Stimulated activated CD4-positive, alpha-beta T cell treated with anti-CD3 and anti-CD28 coated beads, Interleukin-12 subunit alpha, Interleukin-12 subunit beta, amount 100 ng/mL, for 48 hours (primary cell): Measurements from ENCODE around the gene STRADA.

Source experiments
- DNase-seq, 3 donors: peaks; one replicate each; pipeline ENCODE4 v3.0.0-alpha.2; 2020; ENCODE audit warnings: low read depth in 2 of 3, low spot score in 1 of 3

The STRADA gene

GRCh38 chr17:63686138-63686685, 55.4 kb downstream of the STRADA start:
- no peak for DNase-seq

- DNase-seq: no peak
Measured at GRCh38 chr17:63685578-63685977, 56.0 kb downstream of the STRADA start.

DNA sequence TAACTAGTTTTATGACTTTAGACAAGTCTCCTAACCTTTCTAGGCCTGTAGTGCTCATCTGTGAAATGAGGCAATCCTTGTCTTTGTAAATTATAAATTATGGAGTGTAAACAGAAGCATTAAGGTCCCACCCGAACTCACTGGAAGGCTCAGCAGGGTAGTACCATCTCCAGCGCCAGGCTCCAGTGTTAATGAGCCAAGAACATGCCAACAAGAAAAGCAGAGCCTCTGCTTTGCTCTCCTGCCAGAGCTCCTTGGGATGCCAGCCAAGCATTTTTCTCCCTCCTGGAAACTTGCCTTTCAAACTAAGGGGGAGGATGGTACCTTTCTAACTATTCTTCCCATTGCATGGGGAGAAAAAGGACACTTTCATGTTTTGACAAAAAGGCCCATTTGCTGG, 56.6 kb downstream of the STRADA start:
- no peak for DNase-seq

GRCh38 chr17:63682981-63683380, 58.6 kb downstream of the STRADA start:
- no peak for DNase-seq

DNA sequence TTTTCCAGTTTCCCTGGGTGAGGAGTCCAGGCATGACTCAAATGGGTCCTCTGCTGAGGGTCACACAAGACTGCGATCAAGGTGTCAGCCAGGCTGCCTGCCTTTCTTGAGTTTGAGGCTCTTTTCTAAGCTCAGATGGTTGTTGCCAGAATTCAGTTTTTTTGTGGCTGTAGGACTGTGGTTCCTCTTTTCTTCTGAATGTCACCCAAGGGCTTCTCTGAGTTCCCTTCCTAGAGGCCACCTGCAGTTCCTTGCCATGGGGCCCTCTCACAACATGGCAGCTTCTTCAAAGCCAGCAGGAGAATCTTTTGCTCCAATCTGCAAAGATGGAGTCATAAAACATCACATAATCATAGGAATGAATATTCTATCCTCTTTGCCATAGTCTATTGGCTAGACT, 59.2 kb downstream of the STRADA start:
- no peak for DNase-seq

- no peak for DNase-seq
Measured at GRCh38 chr17:63681530-63681929, 60.1 kb downstream of the STRADA start.

DNA sequence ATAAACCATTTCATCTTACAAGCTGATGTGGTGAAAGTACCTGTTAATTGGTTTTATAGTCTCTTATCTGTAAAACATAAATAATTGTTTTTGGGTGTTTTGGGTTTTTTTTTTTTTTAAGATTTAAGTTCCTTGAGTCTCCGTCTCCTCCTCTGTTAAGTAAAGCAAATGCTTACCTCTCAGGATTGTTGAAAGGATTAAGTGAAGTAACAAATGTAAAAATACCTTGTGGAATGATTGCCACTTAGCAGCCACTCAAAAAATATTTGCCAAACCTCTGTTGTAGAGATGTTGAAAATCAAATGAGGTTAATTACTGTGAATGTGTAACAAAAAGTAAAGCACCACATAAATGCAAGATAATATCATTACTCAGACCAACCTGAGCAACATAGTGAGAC, 60.9 kb downstream of the STRADA start:
- no peak for DNase-seq

DNA sequence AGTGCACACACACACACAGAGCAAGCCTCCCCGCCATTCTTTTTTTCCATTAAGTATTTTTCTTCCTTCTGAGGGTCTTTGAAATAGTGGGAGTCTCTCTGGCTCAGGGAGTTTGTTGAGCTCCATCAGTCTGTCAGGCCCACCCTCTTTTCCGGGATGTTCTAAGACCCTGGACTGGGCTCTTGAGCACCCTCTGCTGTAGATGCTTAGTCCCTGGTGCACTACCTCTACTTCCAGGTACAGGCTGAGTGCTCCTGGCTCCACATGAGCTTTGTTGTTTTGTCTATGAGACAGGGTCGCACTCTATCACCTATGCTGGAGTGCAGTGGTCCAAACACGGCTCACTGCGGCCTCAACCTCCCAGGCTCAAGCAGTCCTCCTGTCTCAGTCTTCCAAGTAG, 62.4 kb downstream of the STRADA start:
- no peak for DNase-seq

GRCh38 chr17:63676584-63676983, 65.0 kb downstream of the STRADA start:
- DNase-seq: no peak

DNA sequence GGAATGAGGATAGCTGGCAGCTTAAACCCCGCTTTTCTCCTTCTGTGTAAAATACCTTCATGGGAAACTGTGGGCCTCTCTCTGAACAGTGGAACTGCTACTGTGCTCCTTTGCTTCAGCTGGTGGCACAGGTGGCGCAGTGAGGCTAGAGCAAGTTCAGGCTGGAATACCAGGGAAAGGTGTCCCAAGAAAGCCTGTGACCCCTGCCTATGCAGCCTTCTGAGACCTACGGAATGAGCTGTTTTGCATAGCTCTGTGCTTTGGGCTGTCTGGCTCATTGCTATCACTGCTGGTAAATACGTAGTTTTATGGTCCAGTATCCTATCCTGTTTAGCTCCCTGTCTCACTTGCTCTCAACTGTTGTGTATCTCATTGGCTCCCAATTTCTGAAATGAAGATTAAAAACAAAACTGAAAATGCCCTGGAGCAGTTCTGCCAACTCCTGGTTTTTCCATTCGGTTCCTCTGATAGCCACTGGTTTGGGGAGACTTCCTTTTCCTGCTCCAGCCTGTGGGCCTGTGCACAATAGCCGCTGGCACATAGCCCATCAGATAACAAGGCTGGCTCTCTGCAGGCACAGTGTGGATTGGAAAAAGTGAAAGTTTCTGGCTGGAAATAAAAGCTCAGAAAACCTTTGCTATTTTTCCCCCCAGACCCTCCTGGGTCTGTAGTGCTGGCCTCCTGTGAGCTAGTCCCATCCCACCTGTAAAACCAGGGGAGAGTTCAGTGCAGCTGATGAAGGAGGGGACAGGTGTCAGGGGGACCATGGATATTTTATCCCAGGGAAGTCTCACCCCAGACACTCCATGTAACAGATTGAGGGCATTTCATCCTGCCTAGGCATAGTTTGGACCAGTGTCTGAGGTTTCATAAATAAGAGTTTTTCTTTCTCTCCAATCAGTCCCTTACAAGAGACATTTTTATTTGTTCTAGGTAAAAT, 65.7 kb downstream of the STRADA start:
- DNase-seq: no peak

DNA sequence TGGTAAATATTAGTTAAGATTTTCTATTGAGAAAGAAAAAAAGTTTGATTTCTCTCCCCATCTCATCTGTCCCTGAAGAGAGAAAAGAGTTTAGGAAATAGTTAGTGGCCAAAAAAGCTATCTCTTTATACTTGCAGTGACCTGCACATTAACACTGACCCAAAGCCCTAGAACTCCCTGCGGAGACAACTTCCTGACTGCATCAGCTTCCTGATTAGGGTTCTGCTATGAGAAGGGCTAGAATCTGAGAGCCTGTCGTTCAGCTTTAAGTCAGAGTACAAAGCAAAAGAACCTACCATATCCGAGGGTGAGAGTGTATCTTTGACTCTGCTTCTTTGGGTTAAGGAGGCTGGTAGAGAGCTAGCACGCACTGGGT, 66.4 kb downstream of the STRADA start:
- DNase-seq: no peak

DNA sequence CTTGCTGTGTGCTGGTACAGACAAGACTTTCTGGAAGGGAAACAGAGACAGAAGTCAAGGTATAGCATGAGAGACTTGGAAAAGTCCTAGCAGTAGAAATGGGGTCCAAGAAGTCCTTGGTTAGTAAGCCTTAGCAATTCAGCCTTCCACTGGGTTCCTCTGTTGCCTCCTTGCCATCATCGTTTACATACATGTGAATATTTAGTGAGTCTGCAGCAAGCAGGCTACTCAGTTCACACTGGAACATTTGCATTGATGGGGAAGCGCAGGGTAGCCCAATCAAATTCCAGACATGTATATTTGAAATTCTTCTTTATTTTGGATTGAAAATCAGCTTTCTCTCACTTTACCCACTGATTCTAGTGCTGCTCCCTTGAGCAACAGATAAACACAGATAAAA, 68.7 kb downstream of the STRADA start:
- no peak for DNase-seq

GRCh38 chr17:63665527-63666214, 75.9 kb downstream of the STRADA start:
- DNase-seq: no peak

DNA sequence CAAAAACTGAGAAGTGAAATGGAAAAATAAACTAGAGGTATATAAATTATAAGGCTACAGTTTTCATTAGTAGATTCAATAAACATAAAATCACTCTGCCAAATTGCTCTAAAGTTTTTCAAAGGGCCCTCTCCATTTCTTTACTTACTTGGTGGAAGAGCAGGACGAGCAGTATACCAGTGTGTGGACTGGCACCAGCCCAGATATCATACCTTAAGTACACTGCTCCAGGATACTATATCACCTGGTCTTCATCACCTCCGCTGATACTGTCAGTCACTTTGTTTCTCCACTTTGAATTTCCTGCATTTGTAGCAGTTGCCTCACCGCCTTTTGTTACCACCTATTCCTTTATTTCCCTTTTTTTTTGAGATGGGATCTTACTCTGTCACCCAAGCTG, 81.7 kb downstream of the STRADA start:
- DNase-seq: no peak

DNA sequence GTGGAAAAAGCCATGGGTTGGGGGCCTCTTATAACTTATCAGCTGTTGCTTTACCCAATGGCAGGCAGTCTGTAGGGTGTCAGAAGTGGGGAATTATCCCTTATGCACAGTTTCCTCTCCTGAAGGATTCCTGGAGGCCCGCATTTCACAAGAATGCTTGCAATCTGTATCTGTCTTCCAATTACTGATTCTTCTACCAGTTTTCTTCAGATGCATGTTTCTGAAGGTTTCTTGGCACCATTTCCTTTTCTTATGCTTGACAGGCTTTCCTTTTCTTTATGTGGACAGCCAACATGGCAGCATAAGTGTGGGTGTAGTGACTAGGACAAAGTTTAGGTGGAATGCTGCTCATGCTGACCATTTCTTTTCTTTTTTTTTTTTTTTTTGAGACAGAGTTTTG, 83.2 kb downstream of the STRADA start:
- DNase-seq: no peak

- no peak for DNase-seq
Measured at GRCh38 chr17:63657786-63658185, 83.8 kb downstream of the STRADA start.

DNA sequence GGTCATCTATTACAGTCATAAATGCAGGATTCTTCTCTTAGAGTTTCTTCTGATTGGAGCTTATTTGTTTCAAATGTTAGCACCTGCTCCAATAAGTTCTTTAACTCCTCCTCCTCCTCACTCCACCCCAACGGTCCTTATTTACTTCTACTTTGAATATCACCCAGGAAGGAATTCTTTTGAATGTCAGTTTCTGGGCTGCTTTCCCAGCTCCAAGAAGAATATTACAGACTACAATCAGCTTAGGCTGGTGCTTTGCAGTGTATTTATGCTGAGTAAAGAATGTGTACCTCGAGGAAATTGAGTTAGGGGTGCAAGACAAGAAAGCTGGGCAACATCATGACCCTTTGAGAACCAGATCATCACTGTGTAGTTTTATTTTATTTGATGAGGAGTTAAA, 88.5 kb downstream of the STRADA start:
- no peak for DNase-seq
